IMR-90 (cell line): Measurements from ENCODE around the gene CST4. TPM values are rescaled to one million over a fixed set of nuclear protein-coding genes. Genes with fewer than 3 reads are reported as not detected.

Experiments used
- ATAC-seq: fragments of 200-7000 bp; cut with Tn5 transposase; 2 replicates; pipeline ENCODE4 v1.9.1; 2020; ENCODE audit warnings: low read depth, mild to moderate bottlenecking, moderate library complexity
- BruUV-seq: library from RNA; stranded (reverse); fragments of 400-500 nt; replicated peaks from 2 replicates; lab custom pipeline; 2021; lab: Mats Ljungman, UMichigan
- CTCF ChIA-PET: fragments of 300-600 bp; formaldehyde crosslinking; extraction: SDS; loops from one replicate; lab custom pipeline; 2021; ENCODE audit warnings: antibody characterized with exemption; lab: Yijun Ruan, JAX
- POLR2A ChIA-PET: fragments of 300-600 bp; sonication (Branson Sonifier 250); formaldehyde crosslinking; loops from one replicate; lab custom pipeline; 2022; ENCODE audit warnings: antibody characterized with exemption; ENCODE audit not compliant: unreplicated experiment; lab: Charles Lee
- DNase-seq: peaks from one replicate; pipeline ENCODE4 v3.0.0; 2013
- H2AFZ ChIP-seq: replicated peaks from 2 replicates; pipeline ENCODE3; 2013; ENCODE audit warnings: low read length, mild to moderate bottlenecking; ENCODE audit not compliant: poor library complexity
- H2AK5ac ChIP-seq: 2 replicates; pipeline ENCODE4 v1.6.1; 2013; ENCODE audit warnings: low read depth, low read length, inconsistent platforms
- H2AK9ac ChIP-seq: replicated peaks from 2 replicates; pipeline ENCODE3; 2013; ENCODE audit warnings: mild to moderate bottlenecking, low read depth, low read length, moderate library complexity; ENCODE audit not compliant: poor library complexity
- H2BK120ac ChIP-seq: 2 replicates; pipeline ENCODE4 v1.6.1; 2013; ENCODE audit warnings: low read depth, low read length, inconsistent platforms
- H2BK15ac ChIP-seq: 3 replicates; pipeline ENCODE4 v1.6.1; 2013; ENCODE audit warnings: low read depth, low read length, inconsistent platforms
- H2BK20ac ChIP-seq: 2 replicates; pipeline ENCODE4 v1.6.1; 2013; ENCODE audit warnings: low read depth, mild to moderate bottlenecking, inconsistent platforms, low read length, moderate library complexity
- H2BK5ac ChIP-seq: 2 replicates; pipeline ENCODE4 v1.6.1; 2013; ENCODE audit warnings: mild to moderate bottlenecking, low read depth, low read length, inconsistent platforms; ENCODE audit not compliant: poor library complexity, severe bottlenecking
- H3K14ac ChIP-seq: replicated peaks from 2 replicates; pipeline ENCODE4 v1.6.1; 2013; ENCODE audit warnings: low read depth, low read length, inconsistent platforms
- H3K18ac ChIP-seq: 2 replicates; pipeline ENCODE4 v1.6.1; 2013; ENCODE audit warnings: low read depth, low read length, control low read depth
- H3K23ac ChIP-seq: 2 replicates; pipeline ENCODE4 v1.6.1; 2013; ENCODE audit warnings: low read depth, low read length, inconsistent platforms
- H3K27ac ChIP-seq: 2 replicates; pipeline ENCODE4 v1.5.1; 2013; ENCODE audit warnings: mild to moderate bottlenecking, control low read depth, low read length; ENCODE audit not compliant: insufficient read depth
- H3K27me3 ChIP-seq: 2 replicates; pipeline ENCODE4 v1.6.1; 2013; ENCODE audit warnings: low read length; ENCODE audit not compliant: control insufficient read depth, insufficient read depth
- H3K36me3 ChIP-seq: 2 replicates; pipeline ENCODE4 v1.6.1; 2013; ENCODE audit warnings: low read length, mixed read lengths; ENCODE audit not compliant: control insufficient read depth, insufficient read depth
- H3K4ac ChIP-seq: 2 replicates; pipeline ENCODE4 v1.6.1; 2013; ENCODE audit warnings: low read depth, low read length, inconsistent platforms
- H3K4me1 ChIP-seq: 2 replicates; pipeline ENCODE4 v1.6.1; 2013; ENCODE audit warnings: low read length, mixed read lengths; ENCODE audit not compliant: control insufficient read depth, insufficient read depth
- H3K4me2 ChIP-seq: 2 replicates; pipeline ENCODE4 v1.6.1; 2013; ENCODE audit warnings: low read depth, mild to moderate bottlenecking, control low read depth, low read length, moderate library complexity
- H3K4me3 ChIP-seq: 2 replicates; pipeline ENCODE4 v1.5.1; 2013; ENCODE audit warnings: low read depth, mild to moderate bottlenecking, control low read depth, low read length, moderate library complexity; ENCODE audit not compliant: insufficient read depth
- H3K56ac ChIP-seq: 2 replicates; pipeline ENCODE4 v1.6.1; 2013; ENCODE audit warnings: low read length, inconsistent platforms; ENCODE audit not compliant: insufficient read depth; ENCODE audit errors: extremely low read depth
- H3K79me1 ChIP-seq, 2 experiments: 2 replicates each; pipeline ENCODE4 v1.6.1; 2013; ENCODE audit warnings: low read length in 2 of 2, inconsistent platforms in 1 of 2, low read depth in 1 of 2
- H3K9ac ChIP-seq: 2 replicates; pipeline ENCODE4 v1.6.1; 2013; ENCODE audit warnings: low read depth, low read length, control low read depth
- H3K9me1 ChIP-seq: 2 replicates; pipeline ENCODE4 v1.6.1; 2013; ENCODE audit warnings: low read length, inconsistent platforms; ENCODE audit not compliant: insufficient read depth
- H3K9me3 ChIP-seq: 2 replicates; pipeline ENCODE4 v1.6.1; 2013; ENCODE audit warnings: low read length; ENCODE audit not compliant: control insufficient read depth, insufficient read depth
- H4K20me1 ChIP-seq: 2 replicates; pipeline ENCODE4 v1.6.1; 2013; ENCODE audit warnings: low read length, inconsistent platforms; ENCODE audit not compliant: insufficient read depth
- H4K5ac ChIP-seq: 2 replicates; pipeline ENCODE4 v1.6.1; 2013; ENCODE audit warnings: mild to moderate bottlenecking, low read depth, low read length, control low read depth
- H4K8ac ChIP-seq, 2 experiments: 2 replicates each; pipeline ENCODE4 v1.6.1; 2013; ENCODE audit warnings: low read depth in 2 of 2, low read length in 2 of 2, control low read depth in 1 of 2, inconsistent platforms in 1 of 2
- H4K91ac ChIP-seq: 2 replicates; pipeline ENCODE4 v1.6.1; 2013; ENCODE audit warnings: low read depth, low read length, inconsistent platforms; ENCODE audit not compliant: insufficient read depth
- BHLHE40 ChIP-seq: fragments of 150-350 bp; IDR thresholded peaks from 2 replicates; pipeline ENCODE4 v1.6.1; 2016; ENCODE audit warnings: mild to moderate bottlenecking, low read depth, low read length
- CEBPB ChIP-seq: IDR thresholded peaks from 2 replicates; pipeline ENCODE4 v1.6.1; 2012; ENCODE audit warnings: low read depth, low read length, improper control_type of control experiment
- CHD1 ChIP-seq: IDR thresholded peaks from 2 replicates; pipeline ENCODE4 v1.6.1; 2012; ENCODE audit warnings: low read depth, low read length, improper control_type of control experiment
- ELK1 ChIP-seq: fragments of 150-350 bp; IDR thresholded peaks from 2 replicates; pipeline ENCODE4 v1.6.1; 2016; ENCODE audit warnings: low read depth, mild to moderate bottlenecking, low read length, moderate library complexity, borderline replicate concordance
- FOS ChIP-seq: fragments of 150-350 bp; IDR thresholded peaks from 2 replicates; pipeline ENCODE4 v1.6.1; 2016; ENCODE audit warnings: low read depth, low read length
- MAFK ChIP-seq: IDR thresholded peaks from 2 replicates; pipeline ENCODE4 v1.6.1; 2012; ENCODE audit warnings: low read depth, low read length, improper control_type of control experiment
- MAZ ChIP-seq: IDR thresholded peaks from 2 replicates; pipeline ENCODE4 v1.6.1; 2012; ENCODE audit warnings: low read depth, mild to moderate bottlenecking, low read length, improper control_type of control experiment, moderate library complexity, borderline replicate concordance
- MXI1 ChIP-seq: IDR thresholded peaks from 2 replicates; pipeline ENCODE4 v1.6.1; 2012; ENCODE audit warnings: low read depth, mild to moderate bottlenecking, low read length, moderate library complexity, borderline replicate concordance
- NFE2L2 ChIP-seq: fragments of 150-350 bp; IDR thresholded peaks from 2 replicates; pipeline ENCODE4 v1.6.1; 2016; ENCODE audit warnings: low read depth, mild to moderate bottlenecking, low read length
- POLR2A ChIP-seq: IDR thresholded peaks from 2 replicates; pipeline ENCODE4 v1.6.1; 2012; ENCODE audit warnings: mild to moderate bottlenecking, low read depth, low read length
- RAD21 ChIP-seq: IDR thresholded peaks from 2 replicates; pipeline ENCODE4 v1.6.1; 2012; ENCODE audit warnings: low read length, improper control_type of control experiment
- RCOR1 ChIP-seq: IDR thresholded peaks from 2 replicates; pipeline ENCODE4 v1.6.1; 2012; ENCODE audit warnings: mild to moderate bottlenecking, low read length, improper control_type of control experiment; ENCODE audit not compliant: insufficient replicate concordance
- RFX5 ChIP-seq: IDR thresholded peaks from 2 replicates; pipeline ENCODE4 v1.8.0; 2012; ENCODE audit warnings: low read depth, mild to moderate bottlenecking, low read length, moderate library complexity
- SMC3 ChIP-seq: fragments of 150-350 bp; IDR thresholded peaks from 2 replicates; pipeline ENCODE4 v1.6.1; 2016; ENCODE audit warnings: low read depth, mild to moderate bottlenecking, antibody characterized with exemption, low read length, moderate library complexity
- USF2 ChIP-seq: fragments of 150-350 bp; IDR thresholded peaks from 2 replicates; pipeline ENCODE4 v1.6.1; 2017; ENCODE audit warnings: mild to moderate bottlenecking, antibody characterized with exemption, low read length, low read depth
- WGBS, 2 experiments: methylation state at CpG; one replicate each; pipeline versions ENCODE4 v1.1.5 to v1.1.7; 2013; ENCODE audit warnings: missing lambda C conversion rate in 2 of 2; ENCODE audit not compliant: insufficient read length in 1 of 2; ENCODE audit errors: extremely low coverage in 2 of 2; 5-methylcytosine and 5-hydroxymethylcytosine counted together
- dilution Hi-C: fragments of 300-500 bp; cut with HindIII; formaldehyde crosslinking; loops from one replicate; pipeline ENCODE4 v1.14.3; 2018; ENCODE audit warnings: low sequenced_read_pairs; ENCODE audit not compliant: unreplicated experiment
- in situ Hi-C: fragments of 300-500 bp; cut with MboI; formaldehyde crosslinking; loops from 3 replicates; pipeline ENCODE4 v1.14.3; 2019; ENCODE audit warnings: low sequenced_read_pairs, inconsistent platforms, mixed read lengths
- intact Hi-C: fragments of 100-400 bp; cut with micrococcal nuclease; formaldehyde crosslinking; loops from 2 replicates; pipeline ENCODE4 v1.10.0; 2022
- polyA plus RNA-seq, 3 experiments: library from polyadenylated mRNA; depleted of rRNA; stranded (reverse); fragments of >200 nt; gene quantifications; 2 replicates each; pipeline ENCODE4 v1.2.3, GENCODE V29; 2012; ENCODE audit warnings: low replicate concordance in 1 of 3
- total RNA-seq: library from RNA; depleted of rRNA; stranded (reverse); fragments of >200 nt; gene quantifications from 2 replicates; pipeline ENCODE4 v1.2.3, GENCODE V29; 2012
- TF ChIP-seq, protein P1 (sequence below): conservative IDR thresholded peaks from 2 replicates; pipeline ENCODE4 v1.5.1; 2012; ENCODE audit warnings: mild to moderate bottlenecking, low read depth, low read length, improper control_type of control experiment

Gene CST4
- total and polyA plus RNA-seq, 2 of the 4 experiments (the other 2 are of a cell fraction) = not detected

- Histone ChIP-seq H3K27ac (no peak overlapping the region), H3K4me2 (no peak overlapping the region), H3K27me3 (no peaks in the 10 kb centered on the region; the same call in 1 of the 2 replicates), H3K14ac (no peak overlapping the region), H4K8ac (no peak overlapping the region), H3K9me1 (no peaks in the 10 kb centered on the region), H3K79me1 (no peaks in the 10 kb centered on the region), H4K91ac (no peak overlapping the region), H2AFZ (no peak overlapping the region), H3K23ac (no peak overlapping the region), H4K20me1 (no peaks in the 10 kb centered on the region), H2BK120ac (no peak overlapping the region), H3K4me3 (no peak overlapping the region), H4K5ac (no peak overlapping the region), H3K9me3 (no peaks in the 10 kb centered on the region), H3K36me3 (no peaks in the 10 kb centered on the region), H3K9ac (no peak overlapping the region), H3K4ac (no peak overlapping the region), H2AK5ac (no peak overlapping the region), H2AK9ac (no peak overlapping the region), H3K18ac (no peak overlapping the region), H3K56ac (no peak overlapping the region), H2BK5ac (no peak overlapping the region), H3K4me1 (0 out of 2 replicates have a peak, but pooled peaks cover 2% of the 10 kb centered on the region), H2BK20ac (no peak overlapping the region), H2BK15ac (no peak overlapping the region)
- dilution Hi-C loops = no loop called here
- in situ Hi-C loops = loop anchor here (25.0 kb wide), 2 partner anchors 1612 to 1762 kb away; partner anchors contain the start of gene GINS1
- ATAC-seq (no peak), DNase-seq (no peak)
- ChIA-PET CTCF (no interaction called here), POLR2A (no interaction called here)
- intact Hi-C loops = no loop called here
- TF ChIP-seq MXI1 = no peak
- TF ChIP-seq BHLHE40 = no peak
- no peak for TF ChIP-seq CEBPB
- TF ChIP-seq MAFK = no peak
- no peak for TF ChIP-seq RCOR1
- TF ChIP-seq CHD1 = no peak
- TF ChIP-seq FOS = no peak
- TF ChIP-seq RAD21 = no peak
- no peak for TF ChIP-seq ELK1
- TF ChIP-seq NFE2L2 = no peak
- no peak for TF ChIP-seq MAZ
- TF ChIP-seq RFX5 = no peak
- TF ChIP-seq POLR2A = no peak
- no peak for TF ChIP-seq SMC3
- TF ChIP-seq, protein P1, sequence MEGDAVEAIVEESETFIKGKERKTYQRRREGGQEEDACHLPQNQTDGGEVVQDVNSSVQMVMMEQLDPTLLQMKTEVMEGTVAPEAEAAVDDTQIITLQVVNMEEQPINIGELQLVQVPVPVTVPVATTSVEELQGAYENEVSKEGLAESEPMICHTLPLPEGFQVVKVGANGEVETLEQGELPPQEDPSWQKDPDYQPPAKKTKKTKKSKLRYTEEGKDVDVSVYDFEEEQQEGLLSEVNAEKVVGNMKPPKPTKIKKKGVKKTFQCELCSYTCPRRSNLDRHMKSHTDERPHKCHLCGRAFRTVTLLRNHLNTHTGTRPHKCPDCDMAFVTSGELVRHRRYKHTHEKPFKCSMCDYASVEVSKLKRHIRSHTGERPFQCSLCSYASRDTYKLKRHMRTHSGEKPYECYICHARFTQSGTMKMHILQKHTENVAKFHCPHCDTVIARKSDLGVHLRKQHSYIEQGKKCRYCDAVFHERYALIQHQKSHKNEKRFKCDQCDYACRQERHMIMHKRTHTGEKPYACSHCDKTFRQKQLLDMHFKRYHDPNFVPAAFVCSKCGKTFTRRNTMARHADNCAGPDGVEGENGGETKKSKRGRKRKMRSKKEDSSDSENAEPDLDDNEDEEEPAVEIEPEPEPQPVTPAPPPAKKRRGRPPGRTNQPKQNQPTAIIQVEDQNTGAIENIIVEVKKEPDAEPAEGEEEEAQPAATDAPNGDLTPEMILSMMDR = no peak
- TF ChIP-seq USF2 = no peak
- no CpG with 5 or more reads among the region's 1 CpG for WGBS, 2 experiments
- BruUV-seq = no TSS peak
Measured at GRCh38 chr20:23649830-23650417, 38.9 kb downstream of the CST4 start.
